ENCODE results near the gene RANBP9.

DNA sequence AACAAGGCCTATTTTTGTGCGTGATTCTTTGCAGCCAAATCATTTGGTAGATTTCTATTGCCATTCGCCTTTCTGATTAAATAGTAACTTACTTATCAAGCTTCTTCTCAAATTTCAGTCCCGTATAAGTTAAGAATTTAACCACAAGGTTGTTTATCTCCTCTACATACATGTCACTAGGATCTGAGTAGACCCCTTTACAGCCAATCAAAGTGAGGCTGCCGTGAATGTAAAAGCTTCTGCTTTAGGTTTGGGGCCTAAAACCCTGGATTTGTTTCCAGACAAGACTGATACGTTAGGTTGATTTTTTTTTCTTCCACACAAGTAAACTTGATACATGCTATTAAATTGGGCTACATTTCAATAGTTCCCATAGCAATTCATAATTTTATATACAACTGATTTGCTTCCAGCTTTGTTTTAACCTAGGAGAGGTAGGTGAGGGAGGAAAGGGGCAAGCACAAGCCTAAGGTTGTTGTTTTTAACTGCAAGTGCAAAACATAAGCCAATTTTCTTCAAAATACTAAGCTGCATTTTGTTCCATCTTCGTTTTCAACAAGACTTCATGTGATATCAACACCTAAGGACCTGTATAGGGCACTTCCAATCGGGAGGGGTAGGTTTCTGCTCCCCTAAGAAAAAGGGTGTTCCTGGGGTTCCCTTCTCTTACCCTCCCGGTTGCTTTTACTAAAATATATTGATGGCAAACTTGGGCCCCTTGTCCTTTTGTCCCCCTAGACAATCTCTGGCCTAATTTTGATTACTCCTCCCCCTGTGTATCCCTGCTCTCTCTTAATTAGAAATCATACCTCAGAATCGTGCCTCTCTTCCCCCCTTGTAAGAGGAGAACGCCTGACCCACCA lies 1.7 kb downstream of the RANBP9 start:
- TF ChIP-seq, protein P1, sequence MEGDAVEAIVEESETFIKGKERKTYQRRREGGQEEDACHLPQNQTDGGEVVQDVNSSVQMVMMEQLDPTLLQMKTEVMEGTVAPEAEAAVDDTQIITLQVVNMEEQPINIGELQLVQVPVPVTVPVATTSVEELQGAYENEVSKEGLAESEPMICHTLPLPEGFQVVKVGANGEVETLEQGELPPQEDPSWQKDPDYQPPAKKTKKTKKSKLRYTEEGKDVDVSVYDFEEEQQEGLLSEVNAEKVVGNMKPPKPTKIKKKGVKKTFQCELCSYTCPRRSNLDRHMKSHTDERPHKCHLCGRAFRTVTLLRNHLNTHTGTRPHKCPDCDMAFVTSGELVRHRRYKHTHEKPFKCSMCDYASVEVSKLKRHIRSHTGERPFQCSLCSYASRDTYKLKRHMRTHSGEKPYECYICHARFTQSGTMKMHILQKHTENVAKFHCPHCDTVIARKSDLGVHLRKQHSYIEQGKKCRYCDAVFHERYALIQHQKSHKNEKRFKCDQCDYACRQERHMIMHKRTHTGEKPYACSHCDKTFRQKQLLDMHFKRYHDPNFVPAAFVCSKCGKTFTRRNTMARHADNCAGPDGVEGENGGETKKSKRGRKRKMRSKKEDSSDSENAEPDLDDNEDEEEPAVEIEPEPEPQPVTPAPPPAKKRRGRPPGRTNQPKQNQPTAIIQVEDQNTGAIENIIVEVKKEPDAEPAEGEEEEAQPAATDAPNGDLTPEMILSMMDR (conservative IDR thresholded peaks at IDR 0.05; ENCODE audit: low read depth, low read length), result no peak
- TF ChIP-seq EZH2phosphoT487 (IDR thresholded peaks at IDR 0.05; ENCODE audit: borderline replicate concordance, low read length) (no peak), EZH2 (IDR thresholded peaks at IDR 0.05; ENCODE audit: low read length, unreplicated experiment) (no peak)
